Activated T-helper 17 cell treated with anti-CD3 and anti-CD28 coated beads, Interleukin-2, amount 50 U/mL, for 72 hours (primary cell): ENCODE results near the gene MARK4. TPM values are rescaled to one million over a fixed set of nuclear protein-coding genes. Genes with fewer than 3 reads are reported as not detected.
"Not testable (repeated sequence)": the region's sequence is repeated elsewhere in the genome, so short reads cannot be mapped to it uniquely, and the experiment has no call there.

ENCODE experiments used
- ATAC-seq: fragments of 150-1000 bp; cut with Tn5 transposase; replicated peaks from 2 replicates; pipeline ENCODE4 v1.10.0; 2021; ENCODE audit warnings: mild to moderate bottlenecking, moderate library complexity
- H3K27ac Mint-ChIP-seq: one replicate; pipeline ENCODE4 v1.8.0; 2022; ENCODE audit warnings: mixed read lengths
- H3K27me3 Mint-ChIP-seq: one replicate; pipeline ENCODE4 v1.8.0; 2022; ENCODE audit warnings: mixed read lengths
- H3K36me3 Mint-ChIP-seq: one replicate; pipeline ENCODE4 v1.8.0; 2022; ENCODE audit warnings: low read depth, mild to moderate bottlenecking, mixed read lengths
- H3K4me1 Mint-ChIP-seq: one replicate; pipeline ENCODE4 v1.8.0; 2022; ENCODE audit warnings: mixed read lengths
- H3K4me3 Mint-ChIP-seq: one replicate; pipeline ENCODE4 v1.8.0; 2022; ENCODE audit warnings: mild to moderate bottlenecking, mixed read lengths
- H3K9me3 Mint-ChIP-seq: one replicate; pipeline ENCODE4 v1.8.0; 2022; ENCODE audit warnings: mixed read lengths
- total RNA-seq, 2 donors: library from RNA; stranded (reverse); gene quantifications; one replicate each; pipeline ENCODE4 v1.2.3, GENCODE V29; 2022

MARK4 gene
- total RNA-seq, 2 donors from 2014 or later = 21.8 to 26.6 TPM

DNA sequence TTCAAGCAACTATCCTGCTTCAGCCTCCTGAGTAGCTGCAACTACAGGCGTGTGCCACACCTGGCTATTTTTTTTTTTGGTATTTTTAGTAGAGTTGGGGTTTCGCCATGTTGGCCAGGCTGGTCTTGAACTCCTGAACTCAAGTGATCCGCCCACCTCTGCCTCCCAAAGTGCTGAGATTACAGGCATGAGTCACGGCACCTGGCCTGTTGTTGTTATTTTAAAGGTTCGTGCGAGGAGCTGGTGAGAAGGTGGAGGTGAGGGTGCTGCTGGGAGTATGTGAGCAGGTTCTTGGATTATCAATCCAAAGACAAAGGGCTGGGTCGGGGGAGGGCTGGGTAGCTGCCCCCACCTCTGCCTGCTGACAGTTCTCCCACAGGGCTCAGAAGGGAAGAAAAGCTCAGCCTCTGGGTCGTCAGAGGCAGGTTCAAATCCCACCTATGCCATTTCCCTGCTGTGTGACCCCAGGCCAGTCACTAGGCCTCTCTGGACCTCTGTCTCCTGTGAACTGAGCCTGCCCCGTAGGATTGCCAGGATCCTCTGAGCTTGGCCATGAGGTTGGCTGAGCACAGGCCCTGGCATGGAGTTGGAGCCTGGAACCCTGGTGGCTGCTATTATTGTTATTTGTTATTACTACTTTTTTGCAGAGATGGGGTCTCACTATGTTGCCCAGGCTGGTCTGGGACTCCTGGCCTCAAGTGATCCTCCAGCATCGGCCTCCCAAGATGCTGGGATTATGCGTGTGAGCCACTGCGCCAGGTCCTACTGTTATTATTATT lies 70.1 kb downstream of the MARK4 start:
- Mint-ChIP-seq H3K4me1 (no peaks in the 10 kb centered on the region), H3K36me3 (no peaks in the 10 kb centered on the region)

DNA sequence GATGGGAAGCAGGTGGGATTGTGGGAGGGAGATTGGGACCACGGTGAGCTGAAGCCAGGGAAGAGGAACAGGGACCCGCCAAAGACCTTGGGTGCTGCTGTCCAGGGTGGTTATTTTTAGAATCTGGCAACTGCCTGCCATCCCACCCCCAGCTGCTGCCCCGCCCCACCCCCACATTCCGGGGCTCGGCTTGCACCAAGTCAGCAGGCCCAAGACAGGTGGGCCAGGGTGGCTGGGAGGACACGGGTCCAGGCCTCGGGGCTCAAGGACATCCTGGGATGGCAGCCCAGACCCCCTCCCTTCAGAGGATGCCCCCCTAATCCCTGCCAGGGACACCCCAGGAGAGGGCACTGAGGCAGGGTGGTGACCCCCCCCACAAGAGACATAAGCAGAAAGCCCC lies 70.8 kb downstream of the MARK4 start:
- Mint-ChIP-seq H3K27me3 (peaks cover 23% of the 10 kb centered on the region), H3K36me3 (no peaks in the 10 kb centered on the region), H3K9me3 (no peaks in the 10 kb centered on the region), H3K4me3 (no peak overlapping the region), H3K27ac (no peak overlapping the region), H3K4me1 (no peaks in the 10 kb centered on the region)
- ATAC-seq = no peak

More for the DNA sequence above, 70.1 kb downstream of the MARK4 start:
- H3K9me3 Mint-ChIP-seq = no peaks in the 10 kb centered on the region
- no peak overlapping the region for H3K27ac Mint-ChIP-seq
- peaks cover 29% of the 10 kb centered on the region for H3K27me3 Mint-ChIP-seq
- ATAC-seq = no peak
- H3K4me3 Mint-ChIP-seq = no peak overlapping the region

DNA sequence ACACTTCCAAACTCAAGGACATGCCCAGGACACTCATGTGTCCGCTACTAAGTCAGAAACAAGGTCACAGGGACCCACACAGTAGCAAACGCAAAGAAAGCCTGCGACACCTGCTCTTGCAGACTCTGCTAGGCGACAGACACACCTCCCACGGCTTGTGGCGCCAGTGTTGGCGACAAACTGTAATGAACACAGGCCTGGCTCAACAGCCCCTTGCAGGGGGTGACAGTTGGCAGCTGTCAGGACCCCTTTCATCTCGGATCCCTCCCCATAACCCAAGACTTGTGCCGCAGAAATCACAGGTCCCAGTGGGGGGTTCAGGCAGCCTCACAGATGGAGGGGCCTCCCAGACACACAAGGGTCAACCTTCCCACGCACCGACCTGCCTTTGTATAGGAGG lies 71.2 kb downstream of the MARK4 start:
- Mint-ChIP-seq H3K36me3 (no peaks in the 10 kb centered on the region), H3K4me1 (no peaks in the 10 kb centered on the region), H3K27ac (no peak overlapping the region), H3K27me3 (peaks cover 21% of the 10 kb centered on the region), H3K9me3 (no peaks in the 10 kb centered on the region), H3K4me3 (no peak overlapping the region)
- ATAC-seq = no peak

DNA sequence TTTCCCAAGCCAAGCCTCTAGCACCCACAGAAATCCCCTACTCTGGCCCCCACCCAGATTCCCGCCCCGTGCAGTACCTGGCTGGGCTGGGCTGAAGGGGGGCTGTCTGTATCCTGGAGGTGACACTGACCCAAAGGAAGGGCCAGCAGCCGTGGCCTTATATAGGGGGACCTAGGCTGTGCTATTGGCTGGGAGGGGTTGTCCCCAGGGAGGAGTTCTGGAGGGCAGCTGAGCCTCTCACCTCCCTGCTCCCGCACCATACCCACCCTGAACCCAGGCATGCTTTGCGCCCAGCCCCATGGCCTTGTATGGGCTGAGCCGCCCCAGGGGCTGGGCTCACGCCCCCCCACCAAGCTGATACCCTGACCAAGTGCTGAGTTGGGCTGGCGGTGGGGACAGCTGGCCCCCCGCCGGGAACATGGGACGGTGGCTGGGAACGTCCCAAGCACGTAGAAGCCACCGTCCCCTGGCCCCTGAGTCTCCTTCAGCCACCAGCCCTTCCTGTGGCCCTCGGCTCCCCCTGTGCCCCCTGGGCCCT lies 71.7 kb downstream of the MARK4 start, which contains the start of gene CKM:
Gene CKM, minus strand, starts transcription at position 132 of the 538 bp plus-strand sequence. CDS start 3,162 bp downstream, outside the sequence.
- no peak for ATAC-seq
- Mint-ChIP-seq H3K36me3 (no peaks in the 10 kb centered on the region), H3K9me3 (no peaks in the 10 kb centered on the region), H3K27me3 (peaks cover 16% of the 10 kb centered on the region), H3K4me1 (no peaks in the 10 kb centered on the region), H3K4me3 (no peak within 1 kb of the TSS), H3K27ac (no peak within 1 kb of the TSS)

DNA sequence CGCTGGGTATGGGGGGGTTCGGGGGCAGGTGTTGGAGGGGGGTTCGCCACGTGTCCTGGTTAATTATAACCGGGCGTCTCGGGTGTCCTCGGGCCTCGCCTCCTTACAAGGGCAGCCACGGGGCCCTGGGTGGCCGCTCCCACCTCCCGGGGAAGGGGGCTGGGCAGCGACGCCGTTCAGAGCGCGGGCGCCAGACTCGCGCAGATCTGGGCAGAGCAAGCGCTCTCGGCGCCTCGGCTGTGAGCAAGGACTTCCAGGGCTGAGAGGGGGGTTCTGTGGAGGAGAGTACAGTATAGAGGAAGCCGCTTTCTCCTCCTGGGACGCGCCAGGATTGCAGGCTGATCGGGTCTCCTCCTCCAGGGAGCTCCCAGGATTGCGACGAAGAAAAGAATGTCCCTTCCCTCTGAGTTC lies 72.6 kb downstream of the MARK4 start:
- Mint-ChIP-seq H3K4me1 (no peaks in the 10 kb centered on the region), H3K27ac (no peak overlapping the region), H3K27me3 (peaks cover 12% of the 10 kb centered on the region), H3K36me3 (no peaks in the 10 kb centered on the region), H3K9me3 (no peaks in the 10 kb centered on the region), H3K4me3 (no peak overlapping the region)
- ATAC-seq = no peak

DNA sequence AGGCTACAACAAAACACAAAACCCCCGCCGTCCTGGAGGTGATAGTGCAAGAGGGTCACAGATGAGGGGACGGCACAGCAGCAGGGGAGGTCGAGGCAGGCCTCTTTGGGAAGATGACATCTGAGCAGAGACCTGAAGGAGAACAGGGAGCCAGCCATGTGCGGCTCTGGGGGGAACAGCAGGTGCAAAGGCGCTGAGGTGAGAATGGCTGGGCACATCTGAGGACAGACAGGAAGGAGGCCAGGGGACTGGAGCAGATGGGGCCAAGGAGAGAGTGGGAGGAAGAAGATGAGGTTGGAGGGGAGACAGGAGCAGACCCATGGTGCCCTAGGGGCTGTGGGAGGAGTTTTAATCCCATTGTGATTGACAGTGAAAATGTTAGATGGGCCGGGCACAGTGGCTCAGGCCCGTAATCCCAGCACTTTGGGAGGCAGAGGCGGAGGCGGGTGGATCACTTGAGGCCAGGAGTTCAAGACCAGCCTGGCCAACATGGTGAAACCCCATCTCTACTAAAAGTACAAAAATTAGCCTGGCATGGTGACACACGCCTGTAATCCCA lies 73.4 kb downstream of the MARK4 start:
- Mint-ChIP-seq H3K27ac (no peak overlapping the region), H3K36me3 (no peaks in the 10 kb centered on the region), H3K9me3 (no peaks in the 10 kb centered on the region), H3K4me1 (no peaks in the 10 kb centered on the region), H3K4me3 (no peak overlapping the region), H3K27me3 (peaks cover 12% of the 10 kb centered on the region)
- ATAC-seq = no peak

GRCh38 chr19:45327404-45328143 lies 76.5 kb downstream of the MARK4 start:
- no peaks in the 10 kb centered on the region for H3K36me3 Mint-ChIP-seq
- no peak overlapping the region for H3K4me3 Mint-ChIP-seq
- no peaks in the 10 kb centered on the region for H3K9me3 Mint-ChIP-seq
- no peaks in the 10 kb centered on the region for H3K4me1 Mint-ChIP-seq
- H3K27ac Mint-ChIP-seq = no peak overlapping the region
- ATAC-seq = no peak
- H3K27me3 Mint-ChIP-seq = peaks cover 8% of the 10 kb centered on the region

DNA sequence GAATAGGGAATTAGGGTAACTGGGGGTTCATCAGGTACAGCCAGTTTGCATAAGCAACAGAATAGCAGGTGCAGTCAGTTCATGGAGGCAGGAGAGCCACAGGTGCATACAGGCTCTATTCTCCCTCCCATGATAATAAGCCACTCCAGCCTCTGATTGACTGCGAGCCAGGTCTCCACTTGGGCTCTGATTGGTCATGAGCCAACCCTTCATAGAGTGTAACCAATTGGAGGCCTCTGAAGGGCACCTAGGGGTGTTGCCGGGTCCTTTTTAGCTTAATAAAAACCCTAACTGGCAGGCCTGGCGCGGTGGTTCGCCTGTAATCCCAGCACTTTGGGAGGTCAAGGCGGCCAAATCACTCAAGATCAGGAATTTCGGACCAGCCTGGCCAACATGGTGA lies 80.3 kb downstream of the MARK4 start:
- no peak overlapping the region for H3K4me3 Mint-ChIP-seq
- no peaks in the 10 kb centered on the region for H3K4me1 Mint-ChIP-seq
- no peaks in the 10 kb centered on the region for H3K36me3 Mint-ChIP-seq
- ATAC-seq = no peak
- H3K27ac Mint-ChIP-seq = no peak overlapping the region
- H3K9me3 Mint-ChIP-seq = no peaks in the 10 kb centered on the region
- no peaks in the 10 kb centered on the region for H3K27me3 Mint-ChIP-seq

- H3K4me3 Mint-ChIP-seq = no peak overlapping the region
- no peaks in the 10 kb centered on the region for H3K4me1 Mint-ChIP-seq
- H3K9me3 Mint-ChIP-seq = no peaks in the 10 kb centered on the region
- no peak for ATAC-seq
- no peak overlapping the region for H3K27ac Mint-ChIP-seq
- H3K27me3 Mint-ChIP-seq = peaks cover 7% of the 10 kb centered on the region
- H3K36me3 Mint-ChIP-seq = no peaks in the 10 kb centered on the region
Measured at GRCh38 chr19:45333609-45334303, 82.7 kb downstream of the MARK4 start.

DNA sequence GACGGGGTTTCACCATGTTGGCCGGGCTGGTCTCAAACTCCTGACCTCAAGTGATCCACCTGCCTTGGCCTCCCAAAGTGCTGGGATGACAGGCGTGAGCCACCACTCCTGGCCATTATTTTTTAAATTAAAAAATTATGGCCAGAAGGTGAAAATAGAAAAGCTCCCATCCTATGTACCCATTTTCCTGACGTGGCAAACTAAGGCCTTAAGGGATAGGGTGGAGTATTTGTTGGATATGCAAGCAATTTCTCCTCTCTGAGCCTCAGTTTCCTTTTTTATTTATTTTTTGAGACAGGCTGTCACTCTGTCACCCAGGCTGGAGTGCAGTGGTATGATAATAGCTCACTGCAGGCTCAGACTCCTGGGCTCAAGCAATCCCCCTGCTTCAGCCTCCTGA lies 83.8 kb downstream of the MARK4 start:
- H3K9me3 Mint-ChIP-seq, H3K27ac Mint-ChIP-seq, ATAC-seq, H3K4me1 Mint-ChIP-seq, H3K4me3 Mint-ChIP-seq, H3K36me3 Mint-ChIP-seq, H3K27me3 Mint-ChIP-seq: not testable (repeated sequence)

- Mint-ChIP-seq H3K4me1 (no peaks in the 10 kb centered on the region), H3K27ac (no peak overlapping the region)
Measured at GRCh38 chr19:45336696-45337251, 85.7 kb downstream of the MARK4 start.

DNA sequence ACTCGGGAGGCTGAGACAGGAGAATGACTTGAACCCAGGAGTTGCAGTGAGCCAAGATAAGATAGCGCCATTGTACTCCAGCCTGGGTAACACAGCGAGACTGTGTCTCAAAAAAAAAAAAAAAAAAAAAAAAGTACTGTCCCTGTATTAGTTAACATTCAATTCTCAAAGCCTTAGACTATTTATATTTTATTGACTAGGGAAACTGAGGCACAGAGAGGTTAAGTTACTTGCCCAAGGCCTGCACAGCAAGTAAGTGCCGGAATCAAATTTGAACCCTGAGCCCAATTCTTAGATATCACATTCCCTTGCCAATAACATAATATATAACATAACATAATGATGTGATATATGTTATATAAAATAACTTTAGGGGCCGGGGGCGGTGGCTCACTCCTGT lies 88.6 kb downstream of the MARK4 start:
- H3K4me3 Mint-ChIP-seq = peak overlapping the region; percentile 48
- no peak overlapping the region for H3K27ac Mint-ChIP-seq
- no peaks in the 10 kb centered on the region for H3K36me3 Mint-ChIP-seq
- H3K9me3 Mint-ChIP-seq = no peaks in the 10 kb centered on the region
- no peaks in the 10 kb centered on the region for H3K4me1 Mint-ChIP-seq
- H3K27me3 Mint-ChIP-seq = peaks cover 19% of the 10 kb centered on the region
- ATAC-seq = no peak

More at GRCh38 chr19:45336696-45337251, 85.7 kb downstream of the MARK4 start:
- Mint-ChIP-seq H3K27me3 (peaks cover 12% of the 10 kb centered on the region), H3K4me3 (no peak overlapping the region), H3K9me3 (no peaks in the 10 kb centered on the region), H3K36me3 (no peaks in the 10 kb centered on the region)
- ATAC-seq = no peak

GRCh38 chr19:45340232-45340898 lies 89.3 kb downstream of the MARK4 start, which contains the start of gene KLC3:
TSS of gene KLC3 (plus strand) at chr19:45340750. CDS start at chr19:45345542, 4,792 bp downstream.
- Mint-ChIP-seq H3K9me3 (no peaks in the 10 kb centered on the region), H3K4me3 (peak within 1 kb of the TSS; percentile 48), H3K36me3 (no peaks in the 10 kb centered on the region), H3K27me3 (peaks cover 23% of the 10 kb centered on the region), H3K4me1 (no peaks in the 10 kb centered on the region), H3K27ac (no peak within 1 kb of the TSS)
- ATAC-seq = peak; percentile 48
